ENCODE results near the gene ZRANB1.

Gene ZRANB1

GRCh38 chr10:124918906-124919305 is 23.0 kb upstream of the ZRANB1 start:
- no peak overlapping the region for H3K4me3 ChIP-seq (ENCODE audit: low read depth, low read length)

GRCh38 chr10:124921261-124921660 is 20.7 kb upstream of the ZRANB1 start:
- H3K4me3 ChIP-seq (ENCODE audit: low read depth, low read length) = no peak overlapping the region

- H3K4me3 ChIP-seq (ENCODE audit: low read depth, low read length) = no peak overlapping the region
Observed at GRCh38 chr10:124923684-124924083, 18.2 kb upstream of the ZRANB1 start.

GRCh38 chr10:124926548-124926947 is 15.4 kb upstream of the ZRANB1 start:
- H3K4me3 ChIP-seq (ENCODE audit: low read depth, low read length) = no peak overlapping the region

GRCh38 chr10:124928087-124928486 is 13.8 kb upstream of the ZRANB1 start:
- no peak overlapping the region for H3K4me3 ChIP-seq (ENCODE audit: low read depth, low read length)

GRCh38 chr10:124928545-124928944 is 13.4 kb upstream of the ZRANB1 start:
- no peak overlapping the region for H3K4me3 ChIP-seq (ENCODE audit: low read depth, low read length)

- H3K4me3 ChIP-seq (ENCODE audit: low read depth, low read length) = no peak overlapping the region
Observed at GRCh38 chr10:124935946-124936345, 6.0 kb upstream of the ZRANB1 start.

- H3K4me3 ChIP-seq (ENCODE audit: low read depth, low read length) = no peak overlapping the region
Observed at GRCh38 chr10:124936813-124937212, 5.1 kb upstream of the ZRANB1 start.

- H3K4me3 ChIP-seq (ENCODE audit: low read depth, low read length) = no peak overlapping the region
Observed at GRCh38 chr10:124939290-124939689, 2.6 kb upstream of the ZRANB1 start.

GRCh38 chr10:124942317-124943169 is 620 bp downstream of the ZRANB1 start:
- no peak overlapping the region for H3K4me3 ChIP-seq (ENCODE audit: low read depth, low read length)

- H3K4me3 ChIP-seq (ENCODE audit: low read depth, low read length) = no peak overlapping the region
Observed at GRCh38 chr10:124943301-124944092, 1.6 kb downstream of the ZRANB1 start.

- H3K4me3 ChIP-seq (ENCODE audit: low read depth, low read length) = no peak overlapping the region
Observed at GRCh38 chr10:124944982-124945381, 3.1 kb downstream of the ZRANB1 start.

GRCh38 chr10:124946945-124947344 is 5.0 kb downstream of the ZRANB1 start:
- no peak overlapping the region for H3K4me3 ChIP-seq (ENCODE audit: low read depth, low read length)

- no peak overlapping the region for H3K4me3 ChIP-seq (ENCODE audit: low read depth, low read length)
Observed at GRCh38 chr10:124949543-124949942, 7.6 kb downstream of the ZRANB1 start.

GRCh38 chr10:124952123-124952522 is 10.2 kb downstream of the ZRANB1 start:
- H3K4me3 ChIP-seq (ENCODE audit: low read depth, low read length) = no peak overlapping the region

- no peak overlapping the region for H3K4me3 ChIP-seq (ENCODE audit: low read depth, low read length)
Observed at GRCh38 chr10:124953421-124953820, 11.5 kb downstream of the ZRANB1 start.

GRCh38 chr10:124955243-124955642 is 13.3 kb downstream of the ZRANB1 start:
- H3K4me3 ChIP-seq (ENCODE audit: low read depth, low read length) = no peak overlapping the region

GRCh38 chr10:124955868-124956267 is 13.9 kb downstream of the ZRANB1 start:
- H3K4me3 ChIP-seq (ENCODE audit: low read depth, low read length) = no peak overlapping the region

- no peak overlapping the region for H3K4me3 ChIP-seq (ENCODE audit: low read depth, low read length)
Observed at GRCh38 chr10:124956764-124957163, 14.8 kb downstream of the ZRANB1 start.

GRCh38 chr10:124957404-124957947 is 15.6 kb downstream of the ZRANB1 start:
- no peak overlapping the region for H3K4me3 ChIP-seq (ENCODE audit: low read depth, low read length)

GRCh38 chr10:124959564-124959963 is 17.6 kb downstream of the ZRANB1 start:
- no peak overlapping the region for H3K4me3 ChIP-seq (ENCODE audit: low read depth, low read length)

- H3K4me3 ChIP-seq (ENCODE audit: low read depth, low read length) = no peak overlapping the region
Observed at GRCh38 chr10:124961248-124961570, 19.3 kb downstream of the ZRANB1 start.

All from iPS-11a (cell line).